NCI-H446 treated with DMSO at 0.1 percent for 48 hours (cell line): Measurements from ENCODE around the gene TIPIN.
A peak's percentile ranks its signal among the peaks of the same experiment; 100 is the strongest.
"Not testable (repeated sequence)": the region's sequence is repeated elsewhere in the genome, so short reads cannot be mapped to it uniquely, and the experiment has no call there.

Experiments
- DNase-seq: peaks from one replicate; lab custom pipeline; 2025; lab: John Stamatoyannopoulos, UW

TIPIN gene

GRCh38 chr15:66356359-66357236, at the start of gene TIPIN:
TSS of gene TIPIN (minus strand) at chr15:66356685. CDS start at chr15:66352947, 3,738 bp downstream.
- DNase-seq, result peak; percentile 94

- DNase-seq, result no peak
Observed at GRCh38 chr15:66405615-66406014, 49.1 kb upstream of the TIPIN start.

- no peak for DNase-seq
Observed at GRCh38 chr15:66405007-66405406, 48.5 kb upstream of the TIPIN start.

- no peak for DNase-seq
Observed at GRCh38 chr15:66404532-66404931, 48.0 kb upstream of the TIPIN start.

- DNase-seq, result no peak
Observed at GRCh38 chr15:66404122-66404521, 47.6 kb upstream of the TIPIN start.

- no peak for DNase-seq
Observed at GRCh38 chr15:66403323-66403722, 46.8 kb upstream of the TIPIN start.

- DNase-seq, result no peak
Observed at GRCh38 chr15:66402761-66403284, 46.3 kb upstream of the TIPIN start.

- DNase-seq, result no peak
Observed at GRCh38 chr15:66401130-66402021, 44.9 kb upstream of the TIPIN start.

GRCh38 chr15:66400351-66400774, 43.9 kb upstream of the TIPIN start:
- DNase-seq, result no peak

GRCh38 chr15:66399276-66399675, 42.8 kb upstream of the TIPIN start:
- no peak for DNase-seq

GRCh38 chr15:66394915-66395314, 38.4 kb upstream of the TIPIN start:
- DNase-seq, result no peak

- DNase-seq, result no peak
Observed at GRCh38 chr15:66394472-66394871, 38.0 kb upstream of the TIPIN start.

- not testable (repeated sequence) for DNase-seq
Observed at GRCh38 chr15:66393037-66393436, 36.6 kb upstream of the TIPIN start.

GRCh38 chr15:66390678-66391077, 34.2 kb upstream of the TIPIN start:
- no peak for DNase-seq

- DNase-seq, result no peak
Observed at GRCh38 chr15:66389859-66390381, 33.4 kb upstream of the TIPIN start.

GRCh38 chr15:66389098-66389858, 32.8 kb upstream of the TIPIN start:
- no peak for DNase-seq

- DNase-seq, result no peak
Observed at GRCh38 chr15:66388576-66388975, 32.1 kb upstream of the TIPIN start.

GRCh38 chr15:66388043-66388363, 31.5 kb upstream of the TIPIN start:
- DNase-seq, result no peak

GRCh38 chr15:66387163-66388042, 30.9 kb upstream of the TIPIN start:
- no peak for DNase-seq
